CD1c-positive myeloid dendritic cell (primary cell): ENCODE results near the gene ARAP1.
"Not testable (repeated sequence)": the region's sequence is repeated elsewhere in the genome, so short reads cannot be mapped to it uniquely, and the experiment has no call there.

ENCODE experiments used
- DNase-seq: peaks from one replicate; pipeline ENCODE4 v3.0.0-alpha.2; 2016; ENCODE audit errors: extremely low spot score

The ARAP1 gene

GRCh38 chr11:72752088-72752914 is at the start of gene ARAP1:
Gene ARAP1, minus strand, starts transcription at chr11:72752408. Its CDS starts 25,280 bp downstream, at chr11:72727128.
- DNase-seq: peak; percentile 81

DNA sequence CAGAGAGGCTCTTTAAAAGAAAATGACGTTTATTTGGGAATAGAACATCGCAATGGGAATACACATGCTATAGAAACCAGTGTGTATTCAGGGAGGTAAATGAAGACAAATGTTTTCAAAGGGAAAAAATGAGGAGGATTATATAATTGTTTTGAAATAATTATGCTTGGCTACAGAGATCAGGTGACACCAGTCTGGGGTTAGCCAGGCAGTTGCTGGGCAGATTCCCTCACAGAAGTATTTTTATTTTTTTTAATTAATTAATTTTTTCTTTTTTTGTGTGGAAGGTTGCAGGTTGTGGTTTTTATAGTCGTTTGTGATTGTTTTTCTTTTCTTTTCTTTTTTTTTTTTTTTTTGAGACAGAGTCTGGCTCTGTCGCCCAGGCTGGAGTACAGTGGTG is 47.2 kb upstream of the ARAP1 start:
- DNase-seq: no peak

DNA sequence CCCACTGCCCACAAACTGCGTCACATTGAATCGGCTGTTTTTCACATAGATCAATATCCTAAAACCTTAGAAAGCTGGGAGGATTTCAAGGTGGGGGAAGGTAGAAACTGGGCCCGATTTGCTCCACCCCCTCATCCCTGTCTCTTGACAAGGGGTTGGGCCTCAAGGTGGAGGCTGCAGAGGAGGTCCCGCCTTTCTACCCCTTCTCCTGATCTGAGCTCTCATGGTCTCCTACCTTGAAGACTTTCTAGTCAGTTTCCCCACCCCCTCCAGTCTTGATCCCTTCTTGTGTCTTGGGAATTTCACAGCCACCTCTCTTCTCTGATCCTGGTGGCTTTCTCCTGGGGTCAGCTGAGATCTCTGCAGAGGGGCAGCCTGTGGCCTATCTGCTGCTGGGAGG is 46.2 kb upstream of the ARAP1 start:
- DNase-seq: no peak

DNA sequence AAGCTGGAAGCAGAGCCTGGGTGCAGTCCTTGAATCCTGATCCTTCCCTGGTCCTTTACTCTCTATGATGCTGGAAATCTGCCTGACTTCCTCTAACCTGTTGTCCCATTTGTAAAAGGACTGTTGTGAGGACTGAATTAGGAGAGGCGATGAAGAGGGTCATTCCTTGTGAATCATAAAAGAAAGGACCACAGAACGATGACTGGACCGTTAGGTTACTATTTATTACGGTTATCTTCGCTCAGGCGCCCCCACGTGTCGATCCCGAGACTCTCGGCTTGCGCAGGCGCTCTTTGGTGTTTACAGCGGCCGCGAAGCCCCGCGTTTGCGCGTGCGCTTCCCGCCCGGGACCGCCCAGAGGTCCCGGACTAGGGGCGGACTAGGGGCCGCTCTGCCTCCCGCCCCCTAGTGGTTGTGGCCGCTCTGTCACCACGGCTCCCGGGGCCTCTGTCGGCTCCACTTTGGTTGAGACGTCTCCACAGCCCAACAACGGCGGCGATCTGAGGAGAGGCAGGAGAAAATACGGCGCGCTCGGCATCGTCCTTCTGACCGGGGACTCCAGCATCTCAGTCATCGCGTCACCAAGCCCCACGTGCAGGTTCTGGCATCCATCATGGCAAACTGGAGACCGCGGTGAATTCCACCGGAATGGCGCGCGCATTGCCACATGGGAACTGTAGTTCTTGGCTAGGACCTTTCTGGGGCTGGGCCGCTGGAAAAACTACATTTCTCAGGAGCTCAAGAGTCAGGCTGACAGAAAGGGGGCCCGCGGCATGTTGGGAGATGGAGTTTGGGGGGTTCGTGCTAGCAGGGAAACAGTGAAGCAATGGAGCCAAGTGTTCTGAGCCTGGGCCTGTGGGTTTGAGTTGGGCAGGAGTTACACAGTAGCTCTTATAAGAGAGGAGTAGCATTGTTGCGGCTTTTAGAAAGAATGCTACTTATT is 41.5 kb upstream of the ARAP1 start, which contains the start of gene STARD10:
TSS of gene STARD10 (minus strand) at position 623 of the 943 bp plus-strand sequence. CDS start 12,866 bp downstream, outside the sequence.
- DNase-seq: peak; percentile 99

DNA sequence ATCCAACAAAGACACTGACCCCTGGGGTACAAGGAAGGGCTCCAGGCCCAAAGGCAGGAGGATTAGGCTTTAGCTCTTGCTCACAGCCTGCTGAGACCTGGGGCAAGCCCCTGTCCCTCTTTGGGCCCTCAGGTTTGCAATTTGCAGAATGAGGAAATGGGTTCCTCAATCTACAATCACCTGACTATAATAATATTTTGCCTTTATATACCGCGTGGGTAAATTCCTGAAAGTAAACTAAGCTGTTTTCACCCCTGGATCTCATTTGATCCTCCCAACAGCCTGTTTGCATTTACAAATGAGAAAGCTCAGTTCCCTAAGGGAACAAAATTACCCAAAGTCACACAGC is 40.8 kb upstream of the ARAP1 start:
- DNase-seq: peak; percentile 38

GRCh38 chr11:72792437-72793021 is 40.3 kb upstream of the ARAP1 start:
- DNase-seq: no peak

- not testable (repeated sequence) for DNase-seq
Measured at GRCh38 chr11:72791228-72791627, 39.0 kb upstream of the ARAP1 start.

- DNase-seq: no peak
Measured at GRCh38 chr11:72789493-72790131, 37.4 kb upstream of the ARAP1 start.

GRCh38 chr11:72788241-72788640 is 36.0 kb upstream of the ARAP1 start:
- DNase-seq: peak; percentile 53

GRCh38 chr11:72787216-72788104 is 35.3 kb upstream of the ARAP1 start:
- peak; percentile 73 for DNase-seq

DNA sequence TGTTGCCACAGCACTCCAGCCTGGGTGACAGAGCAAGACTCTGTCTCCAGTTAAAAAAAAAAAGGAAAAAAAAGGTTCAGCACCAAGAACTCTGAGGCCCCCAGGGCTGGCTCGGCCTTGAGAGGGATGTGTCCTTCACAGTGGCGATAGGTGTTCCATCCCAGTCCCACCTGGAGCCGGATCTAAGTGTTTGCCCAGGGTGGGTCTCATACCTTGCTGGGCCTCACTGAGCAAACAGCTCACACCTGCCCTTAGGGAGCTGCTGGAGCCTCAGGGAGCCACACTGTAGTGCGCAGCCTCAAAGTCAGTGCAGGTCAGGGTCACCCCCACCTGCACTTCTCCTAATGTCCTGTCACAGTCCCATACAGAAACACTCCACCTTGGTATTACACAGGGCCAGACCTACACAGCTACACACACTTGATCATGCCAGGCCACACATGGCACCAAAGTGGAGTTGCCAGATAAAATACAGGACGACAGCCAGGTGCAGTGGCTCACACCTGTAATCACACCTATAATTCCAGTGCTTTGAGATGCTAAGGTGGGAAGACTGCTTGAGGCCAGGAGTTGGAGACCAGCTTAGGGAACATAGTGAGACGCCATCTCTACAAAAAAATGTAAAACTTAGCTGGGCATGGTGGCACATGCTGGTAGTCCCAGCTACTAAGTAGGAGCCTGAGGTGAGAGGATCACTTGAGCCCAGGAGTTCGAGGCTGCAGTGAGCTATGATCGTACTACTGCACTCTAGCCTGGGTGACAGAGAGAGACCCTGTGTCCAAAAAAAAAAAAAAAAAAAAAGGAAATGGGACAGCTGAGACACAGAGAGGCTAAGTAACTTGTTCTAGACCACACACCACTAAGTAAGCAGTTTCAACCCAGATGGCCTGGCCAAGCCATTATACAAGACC is 34.4 kb upstream of the ARAP1 start:
- no peak for DNase-seq

GRCh38 chr11:72784662-72785061 is 32.5 kb upstream of the ARAP1 start:
- no peak for DNase-seq

GRCh38 chr11:72783144-72783905 is 31.1 kb upstream of the ARAP1 start:
- DNase-seq: no peak

GRCh38 chr11:72782081-72782920 is 30.1 kb upstream of the ARAP1 start:
- no peak for DNase-seq

- peak; percentile 35 for DNase-seq
Measured at GRCh38 chr11:72781313-72782080, 29.3 kb upstream of the ARAP1 start.

DNA sequence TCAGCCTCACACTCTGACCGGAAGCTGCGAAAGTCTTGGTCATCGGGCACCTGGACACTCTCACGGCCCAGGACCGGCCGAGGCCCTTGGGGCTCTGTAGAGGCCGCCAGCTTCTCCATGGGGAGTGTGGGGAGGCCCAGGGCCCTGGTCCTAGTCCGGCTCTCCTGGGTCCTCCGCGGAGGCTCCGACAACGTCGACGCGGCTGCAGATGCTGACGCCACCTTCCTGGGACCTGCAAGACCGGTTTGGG is 28.8 kb upstream of the ARAP1 start:
- no peak for DNase-seq

- no peak for DNase-seq
Measured at GRCh38 chr11:72780296-72781062, 28.3 kb upstream of the ARAP1 start.
